IMR-90 (cell line): ENCODE data around the gene ENDOV. TPM values are rescaled to one million over a fixed set of nuclear protein-coding genes. Genes with fewer than 3 reads are reported as not detected.

ENCODE experiments used
- ATAC-seq: fragments of 200-7000 bp; cut with Tn5 transposase; 2 replicates; pipeline ENCODE4 v1.9.1; 2020; ENCODE audit warnings: low read depth, mild to moderate bottlenecking, moderate library complexity
- BruUV-seq: library from RNA; stranded (reverse); fragments of 400-500 nt; replicated peaks from 2 replicates; lab custom pipeline; 2021; lab: Mats Ljungman, UMichigan
- CTCF ChIA-PET: fragments of 300-600 bp; formaldehyde crosslinking; extraction: SDS; loops from one replicate; lab custom pipeline; 2021; ENCODE audit warnings: antibody characterized with exemption; lab: Yijun Ruan, JAX
- POLR2A ChIA-PET: fragments of 300-600 bp; sonication (Branson Sonifier 250); formaldehyde crosslinking; loops from one replicate; lab custom pipeline; 2022; ENCODE audit warnings: antibody characterized with exemption; ENCODE audit not compliant: unreplicated experiment; lab: Charles Lee
- DNase-seq: peaks from one replicate; pipeline ENCODE4 v3.0.0; 2013
- H2AFZ ChIP-seq: replicated peaks from 2 replicates; pipeline ENCODE3; 2013; ENCODE audit warnings: low read length, mild to moderate bottlenecking; ENCODE audit not compliant: poor library complexity
- H2AK5ac ChIP-seq: 2 replicates; pipeline ENCODE4 v1.6.1; 2013; ENCODE audit warnings: low read depth, low read length, inconsistent platforms
- H2AK9ac ChIP-seq: replicated peaks from 2 replicates; pipeline ENCODE3; 2013; ENCODE audit warnings: mild to moderate bottlenecking, low read depth, low read length, moderate library complexity; ENCODE audit not compliant: poor library complexity
- H2BK120ac ChIP-seq: 2 replicates; pipeline ENCODE4 v1.6.1; 2013; ENCODE audit warnings: low read depth, low read length, inconsistent platforms
- H2BK15ac ChIP-seq: 3 replicates; pipeline ENCODE4 v1.6.1; 2013; ENCODE audit warnings: low read depth, low read length, inconsistent platforms
- H2BK20ac ChIP-seq: 2 replicates; pipeline ENCODE4 v1.6.1; 2013; ENCODE audit warnings: low read depth, mild to moderate bottlenecking, inconsistent platforms, low read length, moderate library complexity
- H2BK5ac ChIP-seq: 2 replicates; pipeline ENCODE4 v1.6.1; 2013; ENCODE audit warnings: mild to moderate bottlenecking, low read depth, low read length, inconsistent platforms; ENCODE audit not compliant: poor library complexity, severe bottlenecking
- H3K14ac ChIP-seq: replicated peaks from 2 replicates; pipeline ENCODE4 v1.6.1; 2013; ENCODE audit warnings: low read depth, low read length, inconsistent platforms
- H3K18ac ChIP-seq: 2 replicates; pipeline ENCODE4 v1.6.1; 2013; ENCODE audit warnings: low read depth, low read length, control low read depth
- H3K23ac ChIP-seq: 2 replicates; pipeline ENCODE4 v1.6.1; 2013; ENCODE audit warnings: low read depth, low read length, inconsistent platforms
- H3K27ac ChIP-seq: 2 replicates; pipeline ENCODE4 v1.5.1; 2013; ENCODE audit warnings: mild to moderate bottlenecking, control low read depth, low read length; ENCODE audit not compliant: insufficient read depth
- H3K27me3 ChIP-seq: 2 replicates; pipeline ENCODE4 v1.6.1; 2013; ENCODE audit warnings: low read length; ENCODE audit not compliant: control insufficient read depth, insufficient read depth
- H3K36me3 ChIP-seq: 2 replicates; pipeline ENCODE4 v1.6.1; 2013; ENCODE audit warnings: low read length, mixed read lengths; ENCODE audit not compliant: control insufficient read depth, insufficient read depth
- H3K4ac ChIP-seq: 2 replicates; pipeline ENCODE4 v1.6.1; 2013; ENCODE audit warnings: low read depth, low read length, inconsistent platforms
- H3K4me1 ChIP-seq: 2 replicates; pipeline ENCODE4 v1.6.1; 2013; ENCODE audit warnings: low read length, mixed read lengths; ENCODE audit not compliant: control insufficient read depth, insufficient read depth
- H3K4me2 ChIP-seq: 2 replicates; pipeline ENCODE4 v1.6.1; 2013; ENCODE audit warnings: low read depth, mild to moderate bottlenecking, control low read depth, low read length, moderate library complexity
- H3K4me3 ChIP-seq: 2 replicates; pipeline ENCODE4 v1.5.1; 2013; ENCODE audit warnings: low read depth, mild to moderate bottlenecking, control low read depth, low read length, moderate library complexity; ENCODE audit not compliant: insufficient read depth
- H3K56ac ChIP-seq: 2 replicates; pipeline ENCODE4 v1.6.1; 2013; ENCODE audit warnings: low read length, inconsistent platforms; ENCODE audit not compliant: insufficient read depth; ENCODE audit errors: extremely low read depth
- H3K79me1 ChIP-seq, 2 experiments: 2 replicates each; pipeline ENCODE4 v1.6.1; 2013; ENCODE audit warnings: low read length in 2 of 2, inconsistent platforms in 1 of 2, low read depth in 1 of 2
- H3K9ac ChIP-seq: 2 replicates; pipeline ENCODE4 v1.6.1; 2013; ENCODE audit warnings: low read depth, low read length, control low read depth
- H3K9me1 ChIP-seq: 2 replicates; pipeline ENCODE4 v1.6.1; 2013; ENCODE audit warnings: low read length, inconsistent platforms; ENCODE audit not compliant: insufficient read depth
- H3K9me3 ChIP-seq: 2 replicates; pipeline ENCODE4 v1.6.1; 2013; ENCODE audit warnings: low read length; ENCODE audit not compliant: control insufficient read depth, insufficient read depth
- H4K20me1 ChIP-seq: 2 replicates; pipeline ENCODE4 v1.6.1; 2013; ENCODE audit warnings: low read length, inconsistent platforms; ENCODE audit not compliant: insufficient read depth
- H4K5ac ChIP-seq: 2 replicates; pipeline ENCODE4 v1.6.1; 2013; ENCODE audit warnings: mild to moderate bottlenecking, low read depth, low read length, control low read depth
- H4K8ac ChIP-seq, 2 experiments: 2 replicates each; pipeline ENCODE4 v1.6.1; 2013; ENCODE audit warnings: low read depth in 2 of 2, low read length in 2 of 2, control low read depth in 1 of 2, inconsistent platforms in 1 of 2
- H4K91ac ChIP-seq: 2 replicates; pipeline ENCODE4 v1.6.1; 2013; ENCODE audit warnings: low read depth, low read length, inconsistent platforms; ENCODE audit not compliant: insufficient read depth
- BHLHE40 ChIP-seq: fragments of 150-350 bp; IDR thresholded peaks from 2 replicates; pipeline ENCODE4 v1.6.1; 2016; ENCODE audit warnings: mild to moderate bottlenecking, low read depth, low read length
- CEBPB ChIP-seq: IDR thresholded peaks from 2 replicates; pipeline ENCODE4 v1.6.1; 2012; ENCODE audit warnings: low read depth, low read length, improper control_type of control experiment
- CHD1 ChIP-seq: IDR thresholded peaks from 2 replicates; pipeline ENCODE4 v1.6.1; 2012; ENCODE audit warnings: low read depth, low read length, improper control_type of control experiment
- FOS ChIP-seq: fragments of 150-350 bp; IDR thresholded peaks from 2 replicates; pipeline ENCODE4 v1.6.1; 2016; ENCODE audit warnings: low read depth, low read length
- MAFK ChIP-seq: IDR thresholded peaks from 2 replicates; pipeline ENCODE4 v1.6.1; 2012; ENCODE audit warnings: low read depth, low read length, improper control_type of control experiment
- MAZ ChIP-seq: IDR thresholded peaks from 2 replicates; pipeline ENCODE4 v1.6.1; 2012; ENCODE audit warnings: low read depth, mild to moderate bottlenecking, low read length, improper control_type of control experiment, moderate library complexity, borderline replicate concordance
- MXI1 ChIP-seq: IDR thresholded peaks from 2 replicates; pipeline ENCODE4 v1.6.1; 2012; ENCODE audit warnings: low read depth, mild to moderate bottlenecking, low read length, moderate library complexity, borderline replicate concordance
- NFE2L2 ChIP-seq: fragments of 150-350 bp; IDR thresholded peaks from 2 replicates; pipeline ENCODE4 v1.6.1; 2016; ENCODE audit warnings: low read depth, mild to moderate bottlenecking, low read length
- POLR2A ChIP-seq: IDR thresholded peaks from 2 replicates; pipeline ENCODE4 v1.6.1; 2012; ENCODE audit warnings: mild to moderate bottlenecking, low read depth, low read length
- RAD21 ChIP-seq: IDR thresholded peaks from 2 replicates; pipeline ENCODE4 v1.6.1; 2012; ENCODE audit warnings: low read length, improper control_type of control experiment
- RCOR1 ChIP-seq: IDR thresholded peaks from 2 replicates; pipeline ENCODE4 v1.6.1; 2012; ENCODE audit warnings: mild to moderate bottlenecking, low read length, improper control_type of control experiment; ENCODE audit not compliant: insufficient replicate concordance
- RFX5 ChIP-seq: IDR thresholded peaks from 2 replicates; pipeline ENCODE4 v1.8.0; 2012; ENCODE audit warnings: low read depth, mild to moderate bottlenecking, low read length, moderate library complexity
- SMC3 ChIP-seq: fragments of 150-350 bp; IDR thresholded peaks from 2 replicates; pipeline ENCODE4 v1.6.1; 2016; ENCODE audit warnings: low read depth, mild to moderate bottlenecking, antibody characterized with exemption, low read length, moderate library complexity
- WGBS, 2 experiments: methylation state at CpG; one replicate each; pipeline versions ENCODE4 v1.1.5 to v1.1.7; 2013; ENCODE audit warnings: missing lambda C conversion rate in 2 of 2; ENCODE audit not compliant: insufficient read length in 1 of 2; ENCODE audit errors: extremely low coverage in 2 of 2; 5-methylcytosine and 5-hydroxymethylcytosine counted together
- dilution Hi-C: fragments of 300-500 bp; cut with HindIII; formaldehyde crosslinking; loops from one replicate; pipeline ENCODE4 v1.14.3; 2018; ENCODE audit warnings: low sequenced_read_pairs; ENCODE audit not compliant: unreplicated experiment
- in situ Hi-C: fragments of 300-500 bp; cut with MboI; formaldehyde crosslinking; loops from 3 replicates; pipeline ENCODE4 v1.14.3; 2019; ENCODE audit warnings: low sequenced_read_pairs, inconsistent platforms, mixed read lengths
- intact Hi-C: fragments of 100-400 bp; cut with micrococcal nuclease; formaldehyde crosslinking; loops from 2 replicates; pipeline ENCODE4 v1.10.0; 2022
- polyA plus RNA-seq, 3 experiments: library from polyadenylated mRNA; depleted of rRNA; stranded (reverse); fragments of >200 nt; gene quantifications; 2 replicates each; pipeline ENCODE4 v1.2.3, GENCODE V29; 2012; ENCODE audit warnings: low replicate concordance in 1 of 3
- total RNA-seq: library from RNA; depleted of rRNA; stranded (reverse); fragments of >200 nt; gene quantifications from 2 replicates; pipeline ENCODE4 v1.2.3, GENCODE V29; 2012
- TF ChIP-seq, protein P1 (sequence below): fragments of 150-350 bp; IDR thresholded peaks from 2 replicates; pipeline ENCODE4 v1.6.1; 2017; ENCODE audit warnings: mild to moderate bottlenecking, antibody characterized with exemption, low read length, low read depth
- TF ChIP-seq, protein P2 (sequence below): conservative IDR thresholded peaks from 2 replicates; pipeline ENCODE4 v1.5.1; 2012; ENCODE audit warnings: mild to moderate bottlenecking, low read depth, low read length, improper control_type of control experiment
- TF ChIP-seq, protein P3 (sequence below): fragments of 150-350 bp; IDR thresholded peaks from 2 replicates; pipeline ENCODE4 v1.6.1; 2016; ENCODE audit warnings: low read depth, mild to moderate bottlenecking, low read length, moderate library complexity, borderline replicate concordance

Gene ENDOV
- total and polyA plus RNA-seq, 2 of the 4 experiments (the other 2 are of a cell fraction) = 15.1 to 30.3 TPM

GRCh38 chr17:80439499-80439898 is 24.5 kb downstream of the ENDOV start:
- no peak overlapping the region for H4K8ac ChIP-seq
- no peak overlapping the region for H2AFZ ChIP-seq
- H4K91ac ChIP-seq = no peak overlapping the region
- H3K27ac ChIP-seq = no peak overlapping the region
- no peak overlapping the region for H3K9ac ChIP-seq
- no peak overlapping the region for H2BK120ac ChIP-seq
- no TSS peak for BruUV-seq
- TF ChIP-seq, protein P1, sequence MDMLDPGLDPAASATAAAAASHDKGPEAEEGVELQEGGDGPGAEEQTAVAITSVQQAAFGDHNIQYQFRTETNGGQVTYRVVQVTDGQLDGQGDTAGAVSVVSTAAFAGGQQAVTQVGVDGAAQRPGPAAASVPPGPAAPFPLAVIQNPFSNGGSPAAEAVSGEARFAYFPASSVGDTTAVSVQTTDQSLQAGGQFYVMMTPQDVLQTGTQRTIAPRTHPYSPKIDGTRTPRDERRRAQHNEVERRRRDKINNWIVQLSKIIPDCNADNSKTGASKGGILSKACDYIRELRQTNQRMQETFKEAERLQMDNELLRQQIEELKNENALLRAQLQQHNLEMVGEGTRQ = no peak
- TF ChIP-seq CEBPB (no peak), MXI1 (no peak), RFX5 (no peak), NFE2L2 (no peak), BHLHE40 (no peak), FOS (no peak), RAD21 (no peak), RCOR1 (no peak), POLR2A (no peak), MAFK (no peak), CHD1 (no peak), MAZ (no peak), SMC3 (no peak)
- TF ChIP-seq, protein P2, sequence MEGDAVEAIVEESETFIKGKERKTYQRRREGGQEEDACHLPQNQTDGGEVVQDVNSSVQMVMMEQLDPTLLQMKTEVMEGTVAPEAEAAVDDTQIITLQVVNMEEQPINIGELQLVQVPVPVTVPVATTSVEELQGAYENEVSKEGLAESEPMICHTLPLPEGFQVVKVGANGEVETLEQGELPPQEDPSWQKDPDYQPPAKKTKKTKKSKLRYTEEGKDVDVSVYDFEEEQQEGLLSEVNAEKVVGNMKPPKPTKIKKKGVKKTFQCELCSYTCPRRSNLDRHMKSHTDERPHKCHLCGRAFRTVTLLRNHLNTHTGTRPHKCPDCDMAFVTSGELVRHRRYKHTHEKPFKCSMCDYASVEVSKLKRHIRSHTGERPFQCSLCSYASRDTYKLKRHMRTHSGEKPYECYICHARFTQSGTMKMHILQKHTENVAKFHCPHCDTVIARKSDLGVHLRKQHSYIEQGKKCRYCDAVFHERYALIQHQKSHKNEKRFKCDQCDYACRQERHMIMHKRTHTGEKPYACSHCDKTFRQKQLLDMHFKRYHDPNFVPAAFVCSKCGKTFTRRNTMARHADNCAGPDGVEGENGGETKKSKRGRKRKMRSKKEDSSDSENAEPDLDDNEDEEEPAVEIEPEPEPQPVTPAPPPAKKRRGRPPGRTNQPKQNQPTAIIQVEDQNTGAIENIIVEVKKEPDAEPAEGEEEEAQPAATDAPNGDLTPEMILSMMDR = no peak
- TF ChIP-seq, protein P3, sequence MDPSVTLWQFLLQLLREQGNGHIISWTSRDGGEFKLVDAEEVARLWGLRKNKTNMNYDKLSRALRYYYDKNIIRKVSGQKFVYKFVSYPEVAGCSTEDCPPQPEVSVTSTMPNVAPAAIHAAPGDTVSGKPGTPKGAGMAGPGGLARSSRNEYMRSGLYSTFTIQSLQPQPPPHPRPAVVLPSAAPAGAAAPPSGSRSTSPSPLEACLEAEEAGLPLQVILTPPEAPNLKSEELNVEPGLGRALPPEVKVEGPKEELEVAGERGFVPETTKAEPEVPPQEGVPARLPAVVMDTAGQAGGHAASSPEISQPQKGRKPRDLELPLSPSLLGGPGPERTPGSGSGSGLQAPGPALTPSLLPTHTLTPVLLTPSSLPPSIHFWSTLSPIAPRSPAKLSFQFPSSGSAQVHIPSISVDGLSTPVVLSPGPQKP = no peak
- H2BK5ac ChIP-seq = no peak overlapping the region
- H3K9me1 ChIP-seq = no peaks in the 10 kb centered on the region
- H2BK15ac ChIP-seq = no peak overlapping the region
- no peaks in the 10 kb centered on the region for H3K79me1 ChIP-seq
- no peak overlapping the region for H2BK20ac ChIP-seq
- H4K20me1 ChIP-seq = no peaks in the 10 kb centered on the region; the same call in 1 of the 2 replicates
- DNase-seq = no peak
- H4K5ac ChIP-seq = no peak overlapping the region
- ATAC-seq = no peak
- H3K18ac ChIP-seq = no peak overlapping the region
- H3K56ac ChIP-seq = no peak overlapping the region
- no peak overlapping the region for H3K4ac ChIP-seq
- in situ Hi-C loops (no loop called here), intact Hi-C loops (no loop called here), dilution Hi-C loops (no loop called here)
- no peak overlapping the region for H3K4me2 ChIP-seq
- H3K9me3 ChIP-seq = no peaks in the 10 kb centered on the region
- H3K4me3 ChIP-seq = no peak overlapping the region
- ChIA-PET POLR2A (no interaction called here), CTCF (no interaction called here)
- H2AK5ac ChIP-seq = no peak overlapping the region
- H3K4me1 ChIP-seq = peaks cover under 1% of the 10 kb centered on the region; the same call in 1 of the 2 replicates
- no peak overlapping the region for H3K14ac ChIP-seq
- H3K36me3 ChIP-seq = no peaks in the 10 kb centered on the region
- H3K27me3 ChIP-seq = peaks cover 9% of the 10 kb centered on the region; the same call in 1 of the 2 replicates
- no peak overlapping the region for H2AK9ac ChIP-seq
- WGBS, 2 experiments = no CpG with 5 or more reads among the region's 9 CpGs
- no peak overlapping the region for H3K23ac ChIP-seq
